IPS DF 19.7 (cell line): Measurements from ENCODE around the gene LAMTOR5.
"Not testable (repeated sequence)": the region's sequence is repeated elsewhere in the genome, so short reads cannot be mapped to it uniquely, and the experiment has no call there.

Experiments
- DNase-seq: peaks from one replicate; pipeline ENCODE4 v3.0.0-alpha.2; 2013; ENCODE audit warnings: low read depth, low spot score

LAMTOR5 gene

GRCh38 chr1:110428946-110429345 lies 21.5 kb upstream of the LAMTOR5 start:
- DNase-seq, result no peak

GRCh38 chr1:110426854-110427253 lies 19.4 kb upstream of the LAMTOR5 start:
- DNase-seq, result no peak

- DNase-seq, result no peak
Measured at GRCh38 chr1:110425612-110426152, 18.2 kb upstream of the LAMTOR5 start.

DNA sequence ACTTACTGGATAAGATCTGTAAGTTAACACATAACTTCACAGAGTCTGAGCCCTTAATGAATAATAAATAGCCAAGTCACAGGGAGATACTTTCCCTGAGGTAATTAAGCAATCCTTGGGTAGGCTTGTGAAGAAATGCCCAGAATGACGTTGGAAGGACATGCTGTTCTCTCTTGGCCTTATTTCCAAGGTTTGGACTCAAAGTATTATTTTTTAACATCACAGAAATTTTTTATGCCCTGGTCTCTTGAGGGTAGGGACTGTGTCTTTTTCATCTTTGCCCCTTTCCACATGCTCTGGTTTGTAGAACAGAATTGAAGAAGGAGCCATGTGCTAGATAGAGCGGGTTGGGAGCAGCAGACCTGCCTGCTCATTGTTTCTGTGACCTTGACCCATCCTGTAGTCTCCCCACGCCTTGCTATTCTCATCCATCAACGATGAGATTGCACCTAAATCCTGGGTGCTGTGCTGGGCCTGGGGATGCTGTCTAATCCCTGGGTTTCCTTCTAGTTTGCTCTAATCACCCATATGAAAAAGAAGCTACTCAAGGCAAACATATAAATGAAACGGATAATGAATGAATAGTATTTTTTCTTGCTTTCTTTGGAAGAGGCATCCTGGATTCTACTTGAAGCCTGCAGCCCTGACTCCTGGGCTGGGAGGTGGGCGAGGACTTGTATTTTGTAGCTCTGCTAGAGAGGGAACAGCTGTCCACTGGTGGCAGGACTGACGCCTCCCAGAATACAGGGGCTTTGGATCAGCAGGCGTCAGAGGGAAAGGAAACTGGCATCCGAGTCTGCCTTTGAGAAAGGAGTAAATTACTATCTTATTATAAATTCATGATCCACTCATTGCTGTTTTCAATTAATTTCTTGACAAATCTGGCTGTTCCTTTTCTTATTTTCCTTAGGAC lies 17.5 kb upstream of the LAMTOR5 start:
- no peak for DNase-seq

GRCh38 chr1:110420874-110421793 lies 13.6 kb upstream of the LAMTOR5 start:
- DNase-seq, result no peak

DNA sequence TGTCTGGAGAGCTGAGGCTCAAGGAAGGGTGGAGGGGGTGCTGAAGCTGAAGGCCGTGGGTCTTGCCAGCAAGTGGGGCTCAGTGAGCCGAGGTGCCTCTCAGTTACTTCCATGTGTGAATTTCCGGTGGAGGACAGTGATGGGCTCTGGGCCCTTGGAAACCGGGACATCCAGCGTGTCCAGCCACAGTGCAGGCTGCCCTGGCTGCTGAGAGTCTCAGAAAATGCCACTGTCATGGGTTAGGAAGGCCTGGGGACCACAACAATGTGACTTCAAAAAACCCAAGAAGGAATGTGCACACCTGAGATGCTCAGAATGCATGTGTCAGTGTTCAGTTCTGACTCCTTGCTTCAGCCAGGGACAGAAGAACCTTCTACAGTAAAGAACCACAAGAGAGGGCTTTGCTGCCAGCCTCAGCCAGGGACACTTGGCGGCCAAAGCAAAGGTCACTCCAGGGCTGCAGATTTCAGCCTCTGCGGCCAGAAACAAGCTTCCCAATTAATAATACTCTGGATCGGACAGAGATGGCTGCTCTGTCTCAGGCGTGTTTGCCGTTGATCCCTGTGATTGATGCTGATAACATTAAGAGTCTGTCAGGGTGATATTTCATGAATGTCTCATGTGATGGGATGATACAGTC lies 12.6 kb upstream of the LAMTOR5 start:
- DNase-seq, result no peak

DNA sequence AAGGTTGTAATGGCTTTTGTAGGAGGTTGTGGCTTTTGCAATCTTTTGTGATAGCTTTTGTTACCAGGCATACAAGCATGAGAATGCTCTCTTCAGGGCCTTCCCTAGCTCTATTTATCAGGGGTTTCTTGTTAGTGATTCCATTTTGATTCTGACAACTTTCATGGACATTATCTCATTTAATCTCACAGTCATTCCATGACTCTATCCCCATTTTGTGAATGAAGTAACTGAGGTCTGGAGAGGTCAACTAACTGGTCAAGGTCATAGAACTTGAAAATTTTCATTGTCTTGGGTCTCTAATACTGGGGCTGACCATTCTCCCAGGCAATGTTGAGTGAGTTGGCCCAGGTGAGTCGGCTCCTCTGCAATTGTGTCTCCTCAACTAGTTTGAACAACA lies 11.2 kb upstream of the LAMTOR5 start:
- no peak for DNase-seq

DNA sequence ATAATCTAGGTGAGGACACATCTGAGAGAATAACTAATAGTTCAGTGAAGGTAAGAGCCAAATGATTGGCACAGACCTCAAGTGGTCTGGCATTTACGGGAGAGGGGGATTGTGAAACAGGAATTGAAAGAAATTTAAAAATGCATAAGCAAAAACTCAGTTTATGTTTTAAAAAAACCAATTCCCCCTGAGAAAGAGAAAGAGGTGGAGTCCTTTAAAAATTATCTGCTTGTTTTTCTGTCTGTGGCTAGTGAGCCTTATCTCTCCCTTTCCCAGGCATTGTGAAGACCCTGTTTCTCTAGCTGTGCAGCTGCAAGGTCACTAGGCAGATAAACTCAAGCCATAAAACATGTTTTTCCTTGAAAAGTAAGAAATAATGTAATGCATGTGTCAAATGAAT lies 5.6 kb upstream of the LAMTOR5 start:
- DNase-seq, result not testable (repeated sequence)

DNA sequence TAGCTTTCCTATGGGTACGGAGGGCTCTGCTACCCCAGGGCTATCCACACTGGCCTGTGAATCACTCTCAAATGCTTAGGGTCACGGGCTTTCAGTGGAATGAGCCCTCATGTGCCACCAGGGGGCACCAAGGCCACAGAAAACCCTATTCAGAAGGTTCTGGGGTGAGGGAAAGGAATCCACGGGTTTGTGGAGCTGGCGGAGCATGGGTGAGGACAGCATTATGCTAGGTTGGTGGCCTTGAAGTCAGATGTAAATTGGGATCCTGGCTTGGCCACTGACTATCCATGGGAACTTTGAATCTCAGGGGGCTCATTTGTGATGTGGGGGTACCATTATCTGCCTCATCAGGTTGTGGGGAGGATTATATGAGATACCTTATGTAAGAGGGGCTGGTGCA lies 5.1 kb upstream of the LAMTOR5 start:
- no peak for DNase-seq

DNA sequence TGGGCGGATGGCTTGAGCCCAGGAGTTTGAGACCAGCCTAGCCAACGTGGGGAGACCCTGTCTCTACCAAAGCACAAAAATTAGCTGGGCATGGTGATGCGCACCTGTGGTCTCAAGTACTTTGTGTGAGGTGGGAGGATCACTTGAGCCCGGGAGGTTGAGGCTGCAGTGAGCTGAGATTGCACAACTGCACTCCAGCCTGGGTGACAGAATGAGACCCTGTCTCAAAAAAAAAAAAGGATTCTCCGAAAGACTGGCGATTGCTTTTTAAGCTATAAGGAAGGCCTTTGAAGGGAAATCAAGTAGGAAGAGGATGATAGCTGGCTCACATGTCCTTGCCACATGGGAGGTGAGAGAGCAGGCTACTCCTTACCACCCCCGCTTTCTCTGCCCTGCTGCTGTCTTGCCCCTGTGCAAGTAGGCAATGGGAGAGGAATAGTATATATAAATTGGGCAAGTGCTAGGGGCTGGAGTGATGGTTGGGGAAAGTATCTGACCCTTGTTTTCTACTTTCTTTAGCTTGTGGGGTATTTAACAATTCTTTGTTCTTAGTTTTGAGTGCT lies 3.8 kb upstream of the LAMTOR5 start:
- DNase-seq, result no peak

- DNase-seq, result no peak
Measured at GRCh38 chr1:110409316-110409715, 1.8 kb upstream of the LAMTOR5 start.

GRCh38 chr1:110408488-110408887 lies 994 bp upstream of the LAMTOR5 start:
- DNase-seq, result no peak

DNA sequence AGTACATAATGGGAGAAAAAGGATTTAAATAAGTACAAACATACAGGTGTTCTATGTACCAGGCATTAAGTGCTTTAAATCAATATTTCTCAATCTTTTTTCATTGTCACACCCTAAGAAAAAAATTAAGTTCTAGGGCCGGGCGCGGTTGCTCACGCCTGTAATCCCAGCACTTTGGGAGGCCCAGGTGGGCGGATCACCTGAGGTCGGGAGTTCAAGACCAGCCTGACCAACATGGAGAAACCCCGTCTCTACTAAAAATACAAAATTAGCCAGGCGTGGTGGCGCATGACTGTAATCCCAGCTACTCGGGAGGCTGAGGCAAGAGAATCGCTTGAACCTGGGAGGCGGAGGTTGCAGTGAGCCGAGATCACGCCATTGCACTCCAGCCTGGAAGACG lies 1.1 kb downstream of the LAMTOR5 start:
- not testable (repeated sequence) for DNase-seq

DNA sequence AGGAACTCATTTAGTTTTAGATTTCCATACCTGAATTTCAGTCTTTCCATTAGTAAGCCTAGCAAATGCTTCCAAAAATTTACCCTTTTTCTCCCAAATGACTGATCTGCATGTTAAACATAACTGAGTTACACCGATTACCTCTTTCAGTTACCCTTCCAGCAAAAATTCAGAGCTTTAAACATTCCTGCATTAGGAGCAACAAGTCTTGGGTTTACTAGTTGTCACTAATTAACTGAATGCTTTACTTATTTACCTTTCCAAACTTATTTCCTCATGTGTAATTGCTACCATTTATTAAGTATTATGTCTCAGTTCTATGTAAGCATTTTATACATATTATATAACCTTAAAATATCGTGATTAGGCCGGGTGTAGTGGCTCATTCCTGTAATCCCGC lies 3.1 kb downstream of the LAMTOR5 start:
- DNase-seq, result no peak

- no peak for DNase-seq
Measured at GRCh38 chr1:110403805-110404204, 3.7 kb downstream of the LAMTOR5 start.

- not testable (repeated sequence) for DNase-seq
Measured at GRCh38 chr1:110396259-110396958, 11.1 kb downstream of the LAMTOR5 start.

DNA sequence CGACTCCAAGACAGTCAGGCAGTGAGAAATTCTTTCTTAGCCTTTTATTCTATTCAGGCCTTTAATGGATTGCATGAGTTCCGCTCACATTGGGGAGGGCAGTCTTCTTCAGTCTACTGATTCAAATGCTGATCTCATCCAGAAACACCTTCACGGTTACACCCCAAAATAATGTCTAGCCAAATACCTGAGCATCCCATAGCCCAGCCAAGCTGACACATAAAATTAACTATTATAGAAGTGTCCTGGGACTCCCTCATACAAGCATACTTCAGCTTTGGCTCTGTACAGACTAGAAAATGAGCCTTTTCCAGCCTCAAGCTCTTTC lies 13.0 kb downstream of the LAMTOR5 start:
- no peak for DNase-seq

- no peak for DNase-seq
Measured at GRCh38 chr1:110393691-110394492, 13.6 kb downstream of the LAMTOR5 start.

GRCh38 chr1:110393286-110393685 lies 14.2 kb downstream of the LAMTOR5 start:
- DNase-seq, result no peak

GRCh38 chr1:110390692-110391245 lies 16.7 kb downstream of the LAMTOR5 start, which contains the start of gene SLC16A4:
TSS of gene SLC16A4 (minus strand) at chr1:110391026. CDS start at chr1:110389323, 1,703 bp downstream.
- DNase-seq, result no peak
